Thyroid gland (tissue), 4 donors: ENCODE measurements around the gene SCART1. TPM values are rescaled to one million over a fixed set of nuclear protein-coding genes. Genes with fewer than 3 reads are reported as not detected.
"Not testable (repeated sequence)": the region's sequence is repeated elsewhere in the genome, so short reads cannot be mapped to it uniquely, and the experiment has no call there.

ENCODE experiments used
- DNase-seq, 2 donors: peaks; one replicate each; pipeline ENCODE4 v3.0.0-alpha.2; 2019
- H3K27ac ChIP-seq, 3 donors: fragments of 200-600 bp; sonication (generic); 1 replicate in 2 of 3; 2 replicates in 1 of 3; pipeline ENCODE4 v1.5.1; 2016 to 2019; ENCODE audit warnings: mild to moderate bottlenecking in 1 of 3, moderate library complexity in 1 of 3
- H3K27me3 ChIP-seq: fragments of 200-600 bp; sonication (generic); one replicate; pipeline ENCODE4 v1.5.1; 2019
- H3K36me3 ChIP-seq, 2 donors: fragments of 200-600 bp; sonication (generic); one replicate each; pipeline ENCODE4 v1.5.1; 2016 to 2019
- H3K4me1 ChIP-seq, 2 donors: fragments of 200-600 bp; sonication (generic); one replicate each; pipeline ENCODE4 v1.5.1; 2017 to 2019
- H3K4me3 ChIP-seq, 3 donors: fragments of 200-600 bp; sonication (generic); replicated peaks in 1 of 3; 1 replicate in 2 of 3; 2 replicates in 1 of 3; pipeline ENCODE4 v1.5.1; 2016; ENCODE audit warnings: mild to moderate bottlenecking in 1 of 3
- H3K9me3 ChIP-seq: fragments of 200-600 bp; sonication (generic); one replicate; pipeline ENCODE4 v1.5.1; 2017
- CTCF ChIP-seq, 6 experiments: fragments of 200-600 bp in 3 of 6; fragments of 450-650 bp in 3 of 6; sonication (generic) in 3 of 6; IDR thresholded peaks; one replicate each; pipeline ENCODE4 v1.5.1; 2016 to 2019; ENCODE audit warnings: antibody characterized with exemption in 6 of 6, mild to moderate bottlenecking in 2 of 6, inconsistent platforms in 1 of 6, moderate library complexity in 1 of 6
- POLR2A ChIP-seq, 2 donors: fragments of 450-650 bp; IDR thresholded peaks; one replicate each; pipeline ENCODE4 v1.6.1; 2017; ENCODE audit warnings: antibody characterized with exemption in 2 of 2, mild to moderate bottlenecking in 2 of 2, moderate library complexity in 1 of 2
- whole genome bisulfite sequencing, 2 donors: methylation state at CpG; one replicate each; pipeline ENCODE4 v1.1.5; 2017; 5-methylcytosine and 5-hydroxymethylcytosine counted together
- intact Hi-C: fragments of 100-400 bp; cut with DNase I; formaldehyde crosslinking; loops from one replicate; pipeline ENCODE4 v1.15.1; 2023
- total RNA-seq, 4 donors: library from RNA; depleted of rRNA; stranded (reverse); fragments of >200 nt; gene quantifications; one replicate each; pipeline ENCODE4 v1.2.3, GENCODE V29; 2016

SCART1 gene
- total RNA-seq, 4 donors from 2014 or later: 2.6 to 12.6 (median 3.4) TPM

DNA sequence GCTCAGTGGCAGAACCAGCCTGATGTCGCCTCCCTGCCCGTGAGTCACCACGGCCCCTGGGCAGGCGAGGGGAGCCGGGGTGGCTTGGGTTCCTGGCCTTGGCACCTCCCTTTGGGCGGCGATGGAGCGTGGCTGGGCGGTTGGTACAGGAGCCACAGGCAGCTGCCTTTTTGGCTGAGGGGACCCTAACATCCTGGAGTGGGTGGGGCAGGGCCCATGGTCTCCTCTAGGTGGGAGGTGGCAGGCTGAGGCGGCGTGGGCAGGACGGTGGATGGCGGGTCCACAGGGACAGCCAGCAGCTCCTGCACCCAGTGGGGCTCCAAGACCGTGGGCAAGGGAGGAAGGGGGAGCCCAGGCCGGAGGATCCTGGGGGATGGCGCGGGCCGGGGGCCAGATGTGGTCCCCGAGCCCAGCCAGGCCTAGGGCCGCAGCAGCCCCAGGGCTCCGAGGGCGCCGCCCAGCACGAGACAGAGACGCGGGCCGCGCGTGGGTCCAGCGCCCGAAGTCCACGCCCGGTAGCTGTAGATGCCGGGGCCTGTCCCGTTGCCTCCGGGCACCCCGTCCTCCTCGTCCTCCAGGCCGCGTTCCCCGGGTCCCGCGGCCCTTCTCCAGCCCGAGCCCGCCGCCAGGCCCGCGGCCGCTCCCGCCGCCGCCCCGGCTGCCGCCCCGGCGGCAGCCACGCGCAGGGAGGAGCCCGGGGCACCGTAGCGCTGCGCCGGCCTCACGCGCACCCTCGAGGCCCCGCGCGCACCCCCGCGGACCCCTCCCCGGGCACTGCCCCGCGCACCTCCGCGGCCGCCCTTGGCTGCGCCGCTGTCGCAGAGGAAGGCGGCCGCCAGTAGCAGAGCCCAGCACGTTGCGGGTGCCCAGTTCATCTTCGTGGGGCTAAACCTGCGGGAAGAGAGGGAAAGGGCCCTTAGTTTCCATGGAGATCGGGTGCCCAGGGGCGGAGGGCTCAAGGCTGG is 30.7 kb upstream of the SCART1 start:
- DNase-seq: no peak
- 42 to 71% methylated on average over 11 to 26 of the region's 88 CpGs for WGBS, 2 donors
- TF ChIP-seq POLR2A (IDR thresholded peaks at IDR 0.05) (no peak), CTCF (IDR thresholded peaks at IDR 0.05) (no peak)
- Histone ChIP-seq H3K4me1 (peaks cover 0 to 6% of the 10 kb centered on the region in 2 donors), H3K4me3 (no peak overlapping the region), H3K27ac (no peak overlapping the region), H3K9me3 (no peaks in the 10 kb centered on the region), H3K36me3 (peaks cover 17 to 23% of the 10 kb centered on the region in 2 donors), H3K27me3 (no peaks in the 10 kb centered on the region)
- intact Hi-C loops: no loop called here

GRCh38 chr10:133424102-133424501 is 29.6 kb upstream of the SCART1 start:
- H3K27me3 ChIP-seq, intact Hi-C loops, DNase-seq, H3K27ac ChIP-seq, H3K4me3 ChIP-seq, H3K4me1 ChIP-seq, H3K9me3 ChIP-seq: not testable (repeated sequence)
- H3K36me3 ChIP-seq: peaks cover 17 to 22% of the 10 kb centered on the region in 2 donors
- no CpG with 5 or more reads among the region's 46 CpGs for WGBS, 2 donors

- no CpG with 5 or more reads among the region's 37 CpGs for WGBS, 2 donors
- H3K9me3 ChIP-seq, H3K4me1 ChIP-seq, H3K27me3 ChIP-seq, H3K27ac ChIP-seq, DNase-seq, intact Hi-C loops, H3K4me3 ChIP-seq: not testable (repeated sequence)
- H3K36me3 ChIP-seq: peaks cover 12 to 17% of the 10 kb centered on the region in 2 donors
Measured at GRCh38 chr10:133424601-133425000, 29.1 kb upstream of the SCART1 start, which contains the start of gene SPRN. TSS of gene SPRN (minus strand) at chr10:133424625. CDS start at chr10:133423681, 944 bp downstream.

DNA sequence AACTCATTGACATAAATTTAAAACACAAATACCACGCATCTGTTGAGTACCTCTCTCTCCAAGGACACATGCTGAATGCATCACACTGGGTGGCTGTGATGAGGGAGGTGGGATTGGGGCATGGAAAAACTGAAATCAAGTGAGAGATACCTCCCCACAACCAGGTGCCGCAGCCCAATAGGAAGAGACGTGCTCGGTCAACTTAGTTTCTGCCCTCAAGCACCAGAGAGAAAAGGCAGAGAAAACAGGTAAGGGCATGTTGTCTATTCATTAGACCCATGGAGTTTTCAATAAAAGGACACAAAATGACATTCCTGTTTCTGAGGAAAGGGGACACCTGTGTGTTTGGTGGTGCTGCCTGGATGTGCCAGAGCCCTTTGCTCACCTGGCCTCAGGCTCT is 24.2 kb upstream of the SCART1 start:
- H3K9me3 ChIP-seq, DNase-seq, H3K27ac ChIP-seq, intact Hi-C loops, H3K36me3 ChIP-seq, H3K4me1 ChIP-seq, H3K4me3 ChIP-seq, H3K27me3 ChIP-seq: not testable (repeated sequence)
- WGBS, 2 donors: 83 to 88% methylated on average over 4 of the region's 4 CpGs

- H3K27me3 ChIP-seq, H3K4me1 ChIP-seq, H3K27ac ChIP-seq, DNase-seq, H3K4me3 ChIP-seq, intact Hi-C loops, H3K36me3 ChIP-seq, H3K9me3 ChIP-seq: not testable (repeated sequence)
- WGBS, 2 donors: 20 to 100% methylated on average over 1 to 2 of the region's 9 CpGs
Measured at GRCh38 chr10:133431888-133432613, 21.7 kb upstream of the SCART1 start.

DNA sequence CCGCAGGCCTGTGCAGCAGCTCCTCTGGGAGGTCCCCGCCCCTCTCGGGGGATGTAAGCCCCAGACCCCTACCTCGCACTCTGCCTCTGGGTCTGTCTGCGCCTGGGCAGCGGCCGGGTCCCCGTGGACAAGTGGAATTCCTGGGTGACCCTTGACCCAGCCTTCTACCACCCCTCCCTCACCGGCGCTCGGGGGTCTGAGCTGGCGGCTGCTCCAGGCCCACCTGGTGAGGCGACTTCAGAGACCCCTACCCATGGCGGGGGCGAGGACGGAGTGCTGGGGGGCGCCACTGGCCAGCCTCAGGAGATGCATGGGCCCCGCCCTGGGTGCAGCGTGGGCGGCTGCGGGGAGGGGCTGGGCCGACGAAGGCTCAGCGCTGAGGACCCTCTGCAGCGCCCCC is 21.0 kb upstream of the SCART1 start:
- DNase-seq, H3K4me3 ChIP-seq, H3K27ac ChIP-seq, H3K27me3 ChIP-seq, H3K9me3 ChIP-seq, intact Hi-C loops, H3K4me1 ChIP-seq, H3K36me3 ChIP-seq: not testable (repeated sequence)
- WGBS, 2 donors: no CpG with 5 or more reads among the region's 25 CpGs

- H3K27ac ChIP-seq: no peak overlapping the region
- H3K27me3 ChIP-seq: no peaks in the 10 kb centered on the region
- 80% methylated on average over 11 of the region's 11 CpGs for WGBS, 2 donors
- no peaks in the 10 kb centered on the region for H3K4me1 ChIP-seq
- TF ChIP-seq POLR2A (IDR thresholded peaks at IDR 0.05): no peak
- no peak for TF ChIP-seq CTCF (IDR thresholded peaks at IDR 0.05)
- no peaks in the 10 kb centered on the region for H3K9me3 ChIP-seq
- H3K4me3 ChIP-seq: no peak overlapping the region
- intact Hi-C loops: no loop called here
- DNase-seq: no peak
- H3K36me3 ChIP-seq: no peaks in the 10 kb centered on the region
Measured at GRCh38 chr10:133438711-133439273, 15.0 kb upstream of the SCART1 start.
